ENCODE data around the gene HLF. TPM values are rescaled to one million over a fixed set of nuclear protein-coding genes. Genes with fewer than 3 reads are reported as not detected.

The HLF gene
- total RNA-seq, 2 experiments from 2014 or later: 0.95 to 1.0 TPM

DNA sequence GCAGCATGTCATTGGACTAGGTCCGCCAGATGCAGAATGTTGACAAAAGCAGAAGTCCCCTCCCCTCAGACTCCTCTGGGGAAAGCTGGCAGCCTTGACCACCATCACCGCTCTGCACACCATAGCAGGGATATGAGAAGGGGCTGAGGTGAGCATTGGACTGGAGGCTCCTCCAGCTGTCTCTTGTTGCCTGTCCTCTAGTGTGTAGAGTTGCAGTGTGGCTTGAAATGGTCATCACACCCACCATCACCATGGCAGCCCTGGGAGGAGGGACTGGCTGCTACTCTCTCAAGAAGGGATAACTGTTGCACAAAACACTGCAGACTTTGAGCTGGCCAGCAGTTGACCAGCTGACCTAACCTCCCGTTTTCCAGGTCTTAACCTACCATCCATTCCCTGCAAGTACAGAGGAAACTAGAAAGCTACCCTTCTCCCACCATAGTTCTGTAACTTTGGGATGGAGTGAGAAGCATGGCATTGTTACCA lies 38.3 kb downstream of the HLF start:
- no peak overlapping the region for H3K4me3 Mint-ChIP-seq
- ChIA-PET CTCF (interaction anchor here (0.6 to 1.2 kb wide), 8 partner anchors 9 to 309 kb away, joined by 3 to 5 read pairs (median 4); no protein-coding TSS in a partner anchor), POLR2A (no interaction called here)
- H3K36me3 Mint-ChIP-seq (ENCODE audit: low read depth): no peaks in the 10 kb centered on the region
- no peaks in the 10 kb centered on the region for H3K9me3 Mint-ChIP-seq (ENCODE audit: low read depth)
- H3K27me3 Mint-ChIP-seq: peaks cover 4% of the 10 kb centered on the region
- peaks cover 3% of the 10 kb centered on the region for H3K4me1 Mint-ChIP-seq
- no peak for ATAC-seq
- intact Hi-C loops (cut with DNase I, micrococcal nuclease): loop anchor here in 1 of 2 experiments (5.0 kb wide), 1 partner anchor 44 kb away; no protein-coding TSS in a partner anchor
- H3K27ac Mint-ChIP-seq: no peak overlapping the region
- DNase-seq: no peak

DNA sequence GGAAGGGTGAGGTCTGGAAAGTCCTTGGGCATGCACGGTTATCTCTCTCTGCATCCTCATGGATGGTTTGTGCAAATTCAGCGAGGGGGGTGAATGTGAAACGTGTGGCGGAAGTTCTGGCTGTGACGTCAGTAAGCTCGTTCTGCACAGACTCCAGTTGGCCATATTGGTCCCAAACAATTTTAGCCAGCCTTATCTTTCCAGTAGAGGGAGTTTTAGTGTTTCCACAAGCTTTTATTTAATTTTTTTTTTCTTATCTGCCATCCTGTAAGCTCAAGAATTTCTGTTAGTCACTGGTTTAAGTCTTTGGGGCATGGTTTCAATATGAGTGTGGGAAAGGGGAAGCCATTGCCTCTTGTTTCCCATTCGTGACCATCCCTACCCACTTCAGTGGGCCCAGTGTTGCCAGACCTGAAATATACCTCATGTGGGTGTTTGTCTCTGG lies 39.0 kb downstream of the HLF start:
- H3K4me3 Mint-ChIP-seq: no peak overlapping the region
- ChIA-PET CTCF (interaction anchor here (0.6 to 1.2 kb wide), 8 partner anchors 9 to 310 kb away, joined by 3 to 5 read pairs (median 3); no protein-coding TSS in a partner anchor), POLR2A (no interaction called here)
- ATAC-seq (peak; percentile 60), DNase-seq (no peak)
- intact Hi-C loops (cut with DNase I, micrococcal nuclease): loop anchor here (2.0 to 5.0 kb wide), 2 partner anchors 44 to 45 kb away; no protein-coding TSS in a partner anchor
- peaks cover 3% of the 10 kb centered on the region for H3K4me1 Mint-ChIP-seq
- H3K9me3 Mint-ChIP-seq (ENCODE audit: low read depth): no peaks in the 10 kb centered on the region
- H3K27ac Mint-ChIP-seq: no peak overlapping the region
- H3K36me3 Mint-ChIP-seq (ENCODE audit: low read depth): no peaks in the 10 kb centered on the region
- H3K27me3 Mint-ChIP-seq: peaks cover 4% of the 10 kb centered on the region

DNA sequence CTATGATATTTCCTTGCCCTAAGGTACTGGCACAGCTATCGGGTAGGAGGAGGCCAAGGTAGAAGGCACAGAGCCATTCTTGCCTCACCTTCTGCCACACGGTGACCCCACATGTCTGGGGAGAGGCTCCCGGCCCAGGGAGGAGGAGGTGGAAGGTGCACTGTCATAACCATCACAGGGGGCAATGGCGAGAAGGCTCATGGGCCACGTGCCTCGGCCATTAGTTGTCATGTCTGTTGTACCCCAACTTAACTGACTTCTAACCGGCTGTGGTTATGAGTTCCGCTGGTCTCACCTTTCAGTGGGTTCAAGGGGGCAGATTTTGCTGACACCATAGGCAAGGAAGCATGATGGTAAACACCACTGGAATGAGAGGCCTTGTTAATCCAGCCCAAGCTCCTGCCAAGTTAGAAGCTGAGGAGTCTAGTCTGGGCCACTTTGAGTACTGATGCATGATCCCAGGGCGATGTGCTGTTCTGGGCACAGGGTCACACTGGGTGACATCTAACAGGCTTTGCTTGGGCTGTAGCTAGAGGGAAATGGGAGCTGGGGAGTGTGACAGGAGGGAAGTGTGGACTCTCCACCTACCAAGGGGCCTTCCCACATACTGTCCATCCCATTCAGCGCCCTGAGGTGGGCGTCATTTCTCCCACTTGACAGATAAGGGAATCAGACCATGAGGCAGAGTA lies 39.6 kb downstream of the HLF start:
- Mint-ChIP-seq H3K27ac (no peak overlapping the region), H3K27me3 (peaks cover 4% of the 10 kb centered on the region), H3K4me1 (peaks cover 3% of the 10 kb centered on the region), H3K9me3 (ENCODE audit: low read depth) (no peaks in the 10 kb centered on the region), H3K4me3 (no peak overlapping the region), H3K36me3 (ENCODE audit: low read depth) (no peaks in the 10 kb centered on the region)
- ChIA-PET POLR2A (no interaction called here), CTCF (interaction anchor here (0.8 to 1.2 kb wide), 4 partner anchors 17 to 210 kb away, joined by 3 to 5 read pairs (median 3); no protein-coding TSS in a partner anchor)
- ATAC-seq (no peak), DNase-seq (no peak)
- intact Hi-C loops (cut with DNase I, micrococcal nuclease): loop anchor here (2.0 to 5.0 kb wide), 2 partner anchors 43 to 44 kb away; no protein-coding TSS in a partner anchor

DNA sequence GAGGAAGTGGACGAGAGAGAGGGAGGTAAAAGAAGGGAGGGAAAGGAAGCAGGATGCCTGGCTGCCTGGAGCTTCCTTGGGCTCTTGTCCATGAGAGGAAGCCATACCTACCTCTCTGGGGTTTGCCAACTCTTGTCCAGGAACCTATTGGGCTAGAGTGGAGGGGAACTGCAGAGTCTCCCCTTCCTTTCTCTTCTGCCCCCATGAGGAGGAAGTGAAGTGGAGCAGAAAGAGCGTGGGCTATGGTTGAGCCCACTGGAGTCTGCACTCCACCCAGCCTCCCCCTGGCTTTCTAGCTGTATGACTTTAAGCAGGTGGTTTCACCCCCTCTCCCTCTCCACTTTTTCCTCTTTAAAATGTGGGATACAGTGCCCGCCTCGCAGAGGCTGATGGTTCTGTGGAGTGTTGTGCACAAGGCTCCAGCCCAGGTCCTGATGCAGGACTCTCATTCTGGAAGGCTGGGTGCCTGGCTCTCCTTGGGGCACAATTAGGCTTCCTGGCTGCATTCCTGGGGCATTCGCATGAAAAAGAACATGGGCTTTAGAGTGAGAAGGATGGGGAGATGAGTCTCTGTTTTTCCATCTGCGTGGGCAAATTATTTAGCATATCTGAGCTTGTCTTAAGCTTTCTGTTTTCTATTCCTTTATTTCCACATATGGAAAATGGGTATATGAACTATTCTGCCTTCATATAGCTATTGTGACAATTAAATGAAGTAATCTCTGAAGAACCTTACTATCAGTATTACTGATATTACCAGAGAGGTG lies 40.7 kb downstream of the HLF start:
- POLR2A ChIA-PET: no interaction called here
- DNase-seq: no peak
- intact Hi-C loops (cut with DNase I, micrococcal nuclease): loop anchor here in 1 of 2 experiments (2.0 kb wide), 1 partner anchor 43 kb away; no protein-coding TSS in a partner anchor
- peaks cover 3% of the 10 kb centered on the region for H3K4me1 Mint-ChIP-seq
- no peaks in the 10 kb centered on the region for H3K36me3 Mint-ChIP-seq (ENCODE audit: low read depth)
- ATAC-seq: no peak
- no peaks in the 10 kb centered on the region for H3K9me3 Mint-ChIP-seq (ENCODE audit: low read depth)
- peaks cover 4% of the 10 kb centered on the region for H3K27me3 Mint-ChIP-seq
- no peak overlapping the region for H3K4me3 Mint-ChIP-seq
- H3K27ac Mint-ChIP-seq: no peak overlapping the region
- CTCF ChIA-PET: interaction anchor here (0.9 kb wide), 1 partner anchor 52 kb away, joined by 3 read pairs; no protein-coding TSS in a partner anchor

DNA sequence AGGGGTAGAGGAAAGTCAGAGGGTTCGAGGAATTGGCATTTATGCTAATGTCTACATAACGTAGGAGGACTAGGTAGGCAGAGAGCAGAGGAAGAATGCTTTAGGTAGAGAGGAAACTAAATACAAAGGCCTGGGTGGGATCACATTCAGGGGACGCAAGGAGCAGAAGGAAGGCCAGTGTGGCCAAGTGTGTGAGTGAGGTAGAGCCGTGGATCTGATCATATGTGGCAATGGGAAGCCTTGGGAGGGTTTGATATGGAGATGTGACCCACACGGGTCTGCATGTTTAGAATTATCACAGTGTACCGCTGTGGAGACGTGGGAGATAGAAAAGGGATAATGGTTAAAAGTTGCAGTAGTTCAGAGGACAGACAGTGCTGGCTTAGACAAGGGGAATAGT lies 43.1 kb downstream of the HLF start:
- POLR2A ChIA-PET: no interaction called here
- Mint-ChIP-seq H3K4me1 (peaks cover 3% of the 10 kb centered on the region), H3K4me3 (no peak overlapping the region), H3K27ac (no peak overlapping the region), H3K27me3 (peaks cover 4% of the 10 kb centered on the region), H3K9me3 (ENCODE audit: low read depth) (no peaks in the 10 kb centered on the region), H3K36me3 (ENCODE audit: low read depth) (no peaks in the 10 kb centered on the region)
- DNase-seq (no peak), ATAC-seq (no peak)
- intact Hi-C loops (cut with DNase I, micrococcal nuclease): no loop called here
- CTCF ChIA-PET: no interaction called here

DNA sequence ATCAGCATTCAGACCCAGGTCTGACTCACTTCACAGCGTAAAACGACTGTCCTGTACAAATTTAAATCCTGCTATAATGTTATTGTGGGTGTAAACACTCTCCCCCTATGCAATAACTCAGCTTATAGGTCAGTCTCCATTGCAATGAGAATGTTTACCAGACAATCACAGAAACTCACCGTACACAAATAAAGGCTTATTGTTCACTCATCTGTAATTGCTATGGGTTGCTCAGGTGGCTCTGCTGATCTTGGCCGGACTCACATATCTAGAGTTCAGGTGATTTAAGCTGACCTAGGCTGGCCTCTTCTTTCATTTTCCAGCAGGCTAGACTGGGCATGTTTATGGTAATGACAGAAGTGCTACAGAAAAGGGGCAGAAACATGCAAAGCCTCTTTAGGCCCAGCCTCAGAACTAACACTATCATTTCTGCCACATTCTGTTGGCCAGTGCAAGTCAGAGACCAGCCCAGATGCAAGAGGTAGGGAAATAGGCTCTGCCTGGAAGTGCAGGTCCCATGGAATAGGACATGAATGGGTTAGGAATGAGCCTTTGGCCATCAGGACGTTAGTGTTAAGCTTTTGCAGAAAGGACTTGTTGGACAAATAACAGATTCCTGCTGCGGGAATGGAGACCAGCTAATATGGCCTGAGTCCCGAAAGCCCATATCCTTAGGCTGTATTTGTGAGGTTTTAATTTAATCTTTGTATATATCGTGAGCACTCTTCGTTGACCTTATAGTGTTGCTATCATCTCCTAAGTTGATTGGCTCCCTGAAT lies 44.0 kb downstream of the HLF start:
- H3K4me1 Mint-ChIP-seq: no peaks in the 10 kb centered on the region
- H3K27ac Mint-ChIP-seq: no peak overlapping the region
- CTCF ChIA-PET: interaction anchor here (0.5 to 0.6 kb wide), 2 partner anchors 34 to 37 kb away, joined by 3 read pairs; no protein-coding TSS in a partner anchor
- H3K4me3 Mint-ChIP-seq: no peak overlapping the region
- H3K9me3 Mint-ChIP-seq (ENCODE audit: low read depth): no peaks in the 10 kb centered on the region
- ATAC-seq: no peak
- H3K27me3 Mint-ChIP-seq: peaks cover 4% of the 10 kb centered on the region
- DNase-seq: no peak
- intact Hi-C loops (cut with DNase I, micrococcal nuclease): no loop called here
- POLR2A ChIA-PET: no interaction called here
- H3K36me3 Mint-ChIP-seq (ENCODE audit: low read depth): no peaks in the 10 kb centered on the region

DNA sequence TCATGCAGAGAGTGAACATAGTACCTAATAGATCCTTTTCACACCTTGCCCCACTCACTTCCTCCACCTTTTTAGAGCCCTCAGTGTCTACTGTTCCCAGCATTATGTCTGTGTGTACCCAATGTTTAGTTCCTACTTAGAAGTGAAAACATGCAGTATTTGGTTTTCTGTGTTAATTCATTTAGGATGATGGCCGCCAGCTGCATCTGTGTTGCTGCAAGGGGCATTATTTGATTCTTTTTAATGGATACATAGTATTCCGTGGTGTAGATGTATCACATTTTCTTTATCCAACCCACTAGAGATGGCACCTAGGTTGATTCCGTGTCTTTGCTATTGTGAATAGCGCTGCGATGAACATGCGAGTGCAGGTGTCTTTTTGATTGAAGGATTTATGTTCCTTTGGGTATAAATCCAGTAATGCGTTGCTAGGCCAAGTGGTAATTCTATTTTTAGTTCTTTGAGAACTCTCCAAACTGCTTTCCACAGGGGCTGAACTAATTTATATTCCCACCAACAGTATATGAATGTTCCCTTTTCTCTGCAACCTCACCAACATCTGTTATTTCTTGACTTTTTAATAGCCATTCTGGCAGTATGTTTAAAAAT lies 47.1 kb downstream of the HLF start:
- ChIA-PET POLR2A (no interaction called here), CTCF (interaction anchor here (0.6 kb wide), 1 partner anchor 204 kb away, joined by 4 read pairs; no protein-coding TSS in a partner anchor)
- ATAC-seq: no peak
- Mint-ChIP-seq H3K27me3 (peaks cover 9% of the 10 kb centered on the region), H3K27ac (no peak overlapping the region), H3K9me3 (ENCODE audit: low read depth) (no peaks in the 10 kb centered on the region), H3K4me3 (no peak overlapping the region), H3K4me1 (peaks cover 13% of the 10 kb centered on the region), H3K36me3 (ENCODE audit: low read depth) (no peaks in the 10 kb centered on the region)
- intact Hi-C loops (cut with DNase I, micrococcal nuclease): no loop called here
- no peak for DNase-seq

DNA sequence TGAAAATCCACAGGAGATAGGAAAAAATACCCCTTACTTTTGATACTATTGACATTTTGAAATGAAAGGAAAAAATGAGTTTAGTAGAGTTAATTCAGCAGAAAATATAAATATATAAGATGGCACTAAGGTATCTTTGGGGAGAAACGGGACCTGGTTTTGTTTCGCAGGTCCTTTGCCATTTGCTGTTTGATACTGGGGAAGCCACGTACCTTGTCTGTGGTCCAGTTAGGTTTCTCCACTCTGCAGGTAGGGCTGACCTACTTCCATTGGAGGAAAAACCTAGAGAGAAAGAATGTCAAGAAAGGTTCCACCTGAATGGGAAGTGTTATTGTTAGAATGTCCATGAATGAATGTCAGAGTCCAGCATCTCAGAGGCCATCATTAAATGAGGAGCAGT lies 48.1 kb downstream of the HLF start:
- DNase-seq: no peak
- Mint-ChIP-seq H3K27ac (no peak overlapping the region), H3K4me1 (peaks cover 13% of the 10 kb centered on the region), H3K4me3 (no peak overlapping the region), H3K36me3 (ENCODE audit: low read depth) (no peaks in the 10 kb centered on the region), H3K27me3 (peaks cover 7% of the 10 kb centered on the region), H3K9me3 (ENCODE audit: low read depth) (no peaks in the 10 kb centered on the region)
- CTCF ChIA-PET: interaction anchor here (1.3 kb wide), 1 partner anchor 10 kb away, joined by 5 read pairs; no protein-coding TSS in a partner anchor
- POLR2A ChIA-PET: no interaction called here
- no peak for ATAC-seq
- intact Hi-C loops (cut with DNase I, micrococcal nuclease): no loop called here

DNA sequence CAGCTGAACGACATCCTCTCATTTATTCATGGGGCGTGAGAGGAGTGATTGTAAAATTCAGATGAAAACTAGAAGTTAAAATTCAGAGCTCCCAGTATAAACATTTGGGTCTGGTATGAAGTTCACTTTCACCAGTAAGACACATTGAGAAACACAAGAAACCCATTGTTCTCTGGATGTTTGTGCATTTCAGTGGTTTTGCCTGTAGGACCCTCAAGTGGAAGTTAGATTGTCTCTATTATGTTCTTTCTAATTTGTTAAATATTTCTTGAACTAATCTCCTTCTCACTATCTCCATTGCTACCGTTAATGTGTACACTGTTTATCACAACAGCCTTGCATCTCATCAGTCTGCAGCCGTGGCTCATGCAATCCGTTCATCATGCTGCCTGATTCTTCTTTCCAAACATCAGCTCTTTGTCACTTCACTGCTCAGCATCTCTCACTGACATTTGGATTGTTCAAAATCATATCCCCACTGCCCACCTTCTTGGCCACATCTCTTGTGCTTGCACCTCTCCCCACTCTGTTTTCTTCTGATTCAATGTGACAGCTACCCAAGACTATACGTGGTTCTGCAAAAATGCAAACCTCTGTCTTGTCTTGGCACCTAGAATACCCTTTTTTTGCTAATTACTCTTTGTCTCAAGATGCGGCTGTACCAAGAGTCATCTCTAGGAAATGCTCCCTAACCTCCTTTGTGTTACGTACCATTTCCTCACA lies 49.5 kb downstream of the HLF start:
- no peaks in the 10 kb centered on the region for H3K36me3 Mint-ChIP-seq (ENCODE audit: low read depth)
- CTCF ChIA-PET: interaction anchor here (1.0 to 1.3 kb wide), 3 partner anchors 11 to 43 kb away, joined by 3 to 5 read pairs (median 3); no protein-coding TSS in a partner anchor
- H3K27me3 Mint-ChIP-seq: peaks cover 5% of the 10 kb centered on the region
- no peak overlapping the region for H3K4me3 Mint-ChIP-seq
- H3K27ac Mint-ChIP-seq: peak overlapping the region; percentile 74
- ATAC-seq: peak; percentile 33
- intact Hi-C loops (cut with DNase I, micrococcal nuclease): loop anchor here (1.0 kb wide), 2 partner anchors 27 to 30 kb away; no protein-coding TSS in a partner anchor
- no peaks in the 10 kb centered on the region for H3K9me3 Mint-ChIP-seq (ENCODE audit: low read depth)
- H3K4me1 Mint-ChIP-seq: peaks cover 13% of the 10 kb centered on the region
- DNase-seq: peak; percentile 24
- POLR2A ChIA-PET: no interaction called here

DNA sequence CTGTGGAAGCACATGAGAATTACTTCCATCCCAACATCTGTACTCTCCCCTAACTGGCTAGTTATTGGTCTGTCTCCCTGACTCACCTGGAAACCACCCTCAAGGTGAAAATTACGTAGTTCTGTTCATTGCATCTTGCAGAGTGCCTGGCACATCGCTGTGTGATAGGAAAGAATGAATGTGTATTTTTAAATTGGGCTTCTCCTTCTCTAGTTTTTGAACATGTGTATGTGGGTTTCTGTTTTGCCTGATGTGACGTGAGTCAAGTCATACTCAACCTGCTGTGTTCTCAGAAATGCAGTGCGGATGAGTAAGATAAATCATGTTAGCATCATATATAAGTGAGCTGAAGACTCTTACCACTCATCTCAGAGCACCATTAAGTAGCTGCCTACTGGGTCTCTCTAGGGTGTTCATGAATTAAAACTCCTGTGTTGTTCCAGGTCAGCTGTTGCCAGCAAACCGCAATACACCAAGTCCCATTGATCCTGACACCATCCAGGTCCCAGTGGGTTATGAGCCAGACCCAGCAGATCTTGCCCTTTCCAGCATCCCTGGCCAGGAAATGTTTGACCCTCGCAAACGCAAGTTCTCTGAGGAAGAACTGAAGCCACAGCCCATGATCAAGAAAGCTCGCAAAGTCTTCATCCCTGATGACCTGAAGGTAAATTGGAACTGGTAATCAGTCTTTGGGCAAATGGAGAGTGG lies 50.2 kb downstream of the HLF start:
- intact Hi-C loops (cut with DNase I, micrococcal nuclease): loop anchor here (1.0 kb wide), 2 partner anchors 26 to 29 kb away; no protein-coding TSS in a partner anchor
- H3K27me3 Mint-ChIP-seq: peaks cover 5% of the 10 kb centered on the region
- peak; percentile 93 for ATAC-seq
- ChIA-PET CTCF (interaction anchor here (0.7 to 0.9 kb wide), 3 partner anchors 21 to 29 kb away, joined by 3 to 4 read pairs (median 3); no protein-coding TSS in a partner anchor), POLR2A (no interaction called here)
- DNase-seq: peak; percentile 51
- no peaks in the 10 kb centered on the region for H3K36me3 Mint-ChIP-seq (ENCODE audit: low read depth)
- H3K9me3 Mint-ChIP-seq (ENCODE audit: low read depth): no peaks in the 10 kb centered on the region
- H3K4me1 Mint-ChIP-seq: peaks cover 13% of the 10 kb centered on the region
- H3K4me3 Mint-ChIP-seq: no peak overlapping the region
- H3K27ac Mint-ChIP-seq: peak overlapping the region; percentile 86

Data from activated CD4-positive, alpha-beta T cell treated with anti-CD3 and anti-CD28 coated beads for 36 hours (primary cell).